ENCODE measurements around the gene TMEM214. TPM values are rescaled to one million over a fixed set of nuclear protein-coding genes. Genes with fewer than 3 reads are reported as not detected.

Gene TMEM214
- total RNA-seq, 1 donor: 50.3 TPM

DNA sequence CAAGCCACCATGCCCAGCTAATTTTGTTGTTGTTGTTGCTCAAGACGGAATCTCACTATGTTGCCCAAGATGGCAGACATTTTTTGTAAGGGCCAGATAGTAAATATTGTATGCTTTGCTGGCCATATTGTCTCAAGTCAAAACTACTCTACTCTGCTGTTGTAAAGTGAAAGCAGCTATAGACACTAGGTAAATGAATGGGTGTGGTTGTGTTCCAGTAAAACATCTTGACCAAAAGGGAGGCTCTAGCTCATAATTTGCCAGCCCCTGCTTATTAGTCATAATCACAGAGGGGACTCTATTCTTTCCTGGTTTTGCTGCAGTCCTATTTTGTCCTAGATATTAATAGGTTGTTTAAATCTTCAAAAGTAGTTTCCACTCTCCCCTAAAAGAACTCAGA lies 37.8 kb upstream of the TMEM214 start:
- Histone ChIP-seq H3K79me2 (ENCODE audit: insufficient read depth, low read length) (no peaks in the 10 kb centered on the region), H3K9me3 (ENCODE audit: low read depth, low read length) (no peaks in the 10 kb centered on the region), H3K36me3 (ENCODE audit: insufficient read depth, low read length) (no peaks in the 10 kb centered on the region), H3K4me3 (ENCODE audit: insufficient read depth, low read length) (no peak overlapping the region), H3K27ac (ENCODE audit: low read depth, low read length) (no peak overlapping the region), H3K4me2 (ENCODE audit: insufficient read depth, low read length) (no peak overlapping the region), H3K27me3 (ENCODE audit: insufficient read depth, low read length) (no peaks in the 10 kb centered on the region), H3K4me1 (ENCODE audit: insufficient read depth, low read length) (peaks cover 3% of the 10 kb centered on the region), H4K20me1 (ENCODE audit: insufficient read depth, low read length) (peaks cover 57% of the 10 kb centered on the region), H2AFZ (ENCODE audit: low read length) (no peak overlapping the region)
- no peak for DNase-seq (ENCODE audit: insufficient read length, low spot score, missing footprints)
- TF ChIP-seq, protein P1, sequence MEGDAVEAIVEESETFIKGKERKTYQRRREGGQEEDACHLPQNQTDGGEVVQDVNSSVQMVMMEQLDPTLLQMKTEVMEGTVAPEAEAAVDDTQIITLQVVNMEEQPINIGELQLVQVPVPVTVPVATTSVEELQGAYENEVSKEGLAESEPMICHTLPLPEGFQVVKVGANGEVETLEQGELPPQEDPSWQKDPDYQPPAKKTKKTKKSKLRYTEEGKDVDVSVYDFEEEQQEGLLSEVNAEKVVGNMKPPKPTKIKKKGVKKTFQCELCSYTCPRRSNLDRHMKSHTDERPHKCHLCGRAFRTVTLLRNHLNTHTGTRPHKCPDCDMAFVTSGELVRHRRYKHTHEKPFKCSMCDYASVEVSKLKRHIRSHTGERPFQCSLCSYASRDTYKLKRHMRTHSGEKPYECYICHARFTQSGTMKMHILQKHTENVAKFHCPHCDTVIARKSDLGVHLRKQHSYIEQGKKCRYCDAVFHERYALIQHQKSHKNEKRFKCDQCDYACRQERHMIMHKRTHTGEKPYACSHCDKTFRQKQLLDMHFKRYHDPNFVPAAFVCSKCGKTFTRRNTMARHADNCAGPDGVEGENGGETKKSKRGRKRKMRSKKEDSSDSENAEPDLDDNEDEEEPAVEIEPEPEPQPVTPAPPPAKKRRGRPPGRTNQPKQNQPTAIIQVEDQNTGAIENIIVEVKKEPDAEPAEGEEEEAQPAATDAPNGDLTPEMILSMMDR (IDR thresholded peaks at IDR 0.05; ENCODE audit: extremely low read depth, low read depth, low read length): no peak

DNA sequence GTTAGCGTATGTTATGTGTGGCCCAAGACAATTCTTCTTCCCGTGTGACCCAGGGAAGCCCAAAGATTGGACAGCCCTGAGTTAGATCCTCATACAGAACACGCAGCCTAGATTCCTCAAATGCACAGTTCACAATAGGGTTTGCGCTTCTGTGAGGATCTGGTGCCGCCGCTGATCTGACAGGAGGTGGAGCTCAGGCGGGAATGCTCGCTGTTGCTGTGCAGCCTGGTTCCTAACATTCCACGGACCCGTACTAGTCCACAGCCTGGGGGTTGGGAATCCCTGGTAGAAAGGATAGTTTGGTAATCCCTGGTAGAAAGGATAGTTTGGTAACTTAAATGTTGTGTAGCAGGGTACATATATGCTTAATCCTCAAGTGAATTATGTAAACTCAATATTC lies 35.4 kb upstream of the TMEM214 start:
- H3K36me3 ChIP-seq (ENCODE audit: insufficient read depth, low read length): no peaks in the 10 kb centered on the region
- no peaks in the 10 kb centered on the region for H3K27me3 ChIP-seq (ENCODE audit: insufficient read depth, low read length)
- no peaks in the 10 kb centered on the region for H3K4me1 ChIP-seq (ENCODE audit: insufficient read depth, low read length)
- TF ChIP-seq, protein P1 (IDR thresholded peaks at IDR 0.05; ENCODE audit: extremely low read depth, low read depth, low read length): no peak
- H3K79me2 ChIP-seq (ENCODE audit: insufficient read depth, low read length): no peaks in the 10 kb centered on the region
- H2AFZ ChIP-seq (ENCODE audit: low read length): no peak overlapping the region
- H3K4me3 ChIP-seq (ENCODE audit: insufficient read depth, low read length): no peak overlapping the region
- no peak for DNase-seq (ENCODE audit: insufficient read length, low spot score, missing footprints)
- H4K20me1 ChIP-seq (ENCODE audit: insufficient read depth, low read length): peaks cover 48% of the 10 kb centered on the region
- no peak overlapping the region for H3K27ac ChIP-seq (ENCODE audit: low read depth, low read length)
- no peaks in the 10 kb centered on the region for H3K9me3 ChIP-seq (ENCODE audit: low read depth, low read length)
- H3K4me2 ChIP-seq (ENCODE audit: insufficient read depth, low read length): no peak overlapping the region

DNA sequence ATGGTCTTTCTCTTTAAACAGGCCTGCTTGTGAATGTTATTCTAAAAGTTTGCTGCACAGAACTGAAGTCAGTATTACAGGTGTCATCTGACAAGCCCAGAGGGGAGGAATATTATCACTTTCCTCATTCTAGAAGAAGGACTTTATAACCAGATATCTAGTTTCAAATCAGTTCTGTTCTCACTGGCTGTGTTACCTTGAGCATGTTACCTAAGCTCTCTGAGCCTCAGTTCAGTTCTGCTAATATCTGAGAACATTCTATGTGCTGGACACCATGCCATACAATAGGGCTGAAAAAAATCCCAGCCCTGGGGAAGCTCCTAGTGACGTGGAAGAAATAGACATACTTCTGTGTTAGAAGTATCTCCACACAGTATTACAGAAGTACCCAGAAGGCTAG lies 34.4 kb upstream of the TMEM214 start:
- no peak overlapping the region for H3K4me3 ChIP-seq (ENCODE audit: insufficient read depth, low read length)
- H3K9me3 ChIP-seq (ENCODE audit: low read depth, low read length): no peaks in the 10 kb centered on the region
- H3K27me3 ChIP-seq (ENCODE audit: insufficient read depth, low read length): no peaks in the 10 kb centered on the region
- no peak overlapping the region for H3K27ac ChIP-seq (ENCODE audit: low read depth, low read length)
- H2AFZ ChIP-seq (ENCODE audit: low read length): no peak overlapping the region
- TF ChIP-seq, protein P1 (IDR thresholded peaks at IDR 0.05; ENCODE audit: extremely low read depth, low read depth, low read length): no peak
- H4K20me1 ChIP-seq (ENCODE audit: insufficient read depth, low read length): peaks cover 51% of the 10 kb centered on the region
- no peaks in the 10 kb centered on the region for H3K36me3 ChIP-seq (ENCODE audit: insufficient read depth, low read length)
- H3K4me1 ChIP-seq (ENCODE audit: insufficient read depth, low read length): peaks cover 4% of the 10 kb centered on the region
- no peak for DNase-seq (ENCODE audit: insufficient read length, low spot score, missing footprints)
- no peak overlapping the region for H3K4me2 ChIP-seq (ENCODE audit: insufficient read depth, low read length)
- H3K79me2 ChIP-seq (ENCODE audit: insufficient read depth, low read length): no peaks in the 10 kb centered on the region

DNA sequence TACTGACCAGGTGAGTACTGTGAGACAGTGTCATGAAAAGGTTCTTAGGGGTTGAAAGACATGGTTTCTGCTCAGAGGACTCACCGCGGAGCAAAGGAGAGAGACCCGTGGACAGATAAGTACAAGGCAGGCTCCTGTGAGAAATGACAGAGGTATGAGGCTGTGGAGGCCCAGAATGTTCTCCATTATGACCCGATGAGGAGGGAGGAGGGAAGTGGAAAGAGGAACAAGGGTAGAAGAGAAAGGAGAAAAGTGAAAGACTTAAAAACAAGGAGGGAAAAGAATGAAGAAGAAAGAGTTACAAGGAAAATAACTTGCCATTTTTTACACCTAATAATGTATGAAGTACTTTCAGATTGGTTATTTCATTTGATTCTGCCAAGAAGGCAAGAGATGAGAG lies 32.5 kb upstream of the TMEM214 start:
- no peaks in the 10 kb centered on the region for H3K79me2 ChIP-seq (ENCODE audit: insufficient read depth, low read length)
- peaks cover 13% of the 10 kb centered on the region for H3K4me1 ChIP-seq (ENCODE audit: insufficient read depth, low read length)
- H3K9me3 ChIP-seq (ENCODE audit: low read depth, low read length): no peaks in the 10 kb centered on the region
- H3K27ac ChIP-seq (ENCODE audit: low read depth, low read length): no peak overlapping the region
- H4K20me1 ChIP-seq (ENCODE audit: insufficient read depth, low read length): peaks cover 45% of the 10 kb centered on the region
- H3K27me3 ChIP-seq (ENCODE audit: insufficient read depth, low read length): no peaks in the 10 kb centered on the region
- DNase-seq (ENCODE audit: insufficient read length, low spot score, missing footprints): no peak
- TF ChIP-seq, protein P1 (IDR thresholded peaks at IDR 0.05; ENCODE audit: extremely low read depth, low read depth, low read length): no peak
- H3K36me3 ChIP-seq (ENCODE audit: insufficient read depth, low read length): no peaks in the 10 kb centered on the region
- no peak overlapping the region for H3K4me3 ChIP-seq (ENCODE audit: insufficient read depth, low read length)
- no peak overlapping the region for H3K4me2 ChIP-seq (ENCODE audit: insufficient read depth, low read length)
- no peak overlapping the region for H2AFZ ChIP-seq (ENCODE audit: low read length)
